ENCODE results near the gene DHX30.
"Not testable (repeated sequence)": the region's sequence is repeated elsewhere in the genome, so short reads cannot be mapped to it uniquely, and the experiment has no call there.

DHX30 gene

GRCh38 chr3:47782446-47783308 lies 20.3 kb upstream of the DHX30 start:
- Mint-ChIP-seq H3K27me3 (ENCODE audit: low read depth) (no peaks in the 10 kb centered on the region), H3K27ac (peak overlapping the region; percentile 99), H3K4me1 (ENCODE audit: low read depth) (peaks cover 20% of the 10 kb centered on the region), H3K9me3 (no peaks in the 10 kb centered on the region), H3K36me3 (ENCODE audit: low read depth) (peaks cover 2% of the 10 kb centered on the region), H3K4me3 (peak overlapping the region; percentile 95)

GRCh38 chr3:47783673-47784072 lies 19.3 kb upstream of the DHX30 start:
- no peak overlapping the region for H3K4me3 Mint-ChIP-seq
- H3K27me3 Mint-ChIP-seq (ENCODE audit: low read depth) = no peaks in the 10 kb centered on the region
- H3K9me3 Mint-ChIP-seq = no peaks in the 10 kb centered on the region
- H3K4me1 Mint-ChIP-seq (ENCODE audit: low read depth) = peaks cover 21% of the 10 kb centered on the region
- H3K36me3 Mint-ChIP-seq (ENCODE audit: low read depth) = peaks cover 2% of the 10 kb centered on the region
- H3K27ac Mint-ChIP-seq = no peak overlapping the region

- H3K27me3 Mint-ChIP-seq (ENCODE audit: low read depth) = no peaks in the 10 kb centered on the region
- peak overlapping the region; percentile 52 for H3K27ac Mint-ChIP-seq
- no peaks in the 10 kb centered on the region for H3K9me3 Mint-ChIP-seq
- H3K4me3 Mint-ChIP-seq = no peak overlapping the region
- H3K4me1 Mint-ChIP-seq (ENCODE audit: low read depth) = peaks cover 3% of the 10 kb centered on the region
- H3K36me3 Mint-ChIP-seq (ENCODE audit: low read depth) = no peaks in the 10 kb centered on the region
Observed at GRCh38 chr3:47791193-47791855, 11.6 kb upstream of the DHX30 start.

GRCh38 chr3:47792699-47793098 lies 10.2 kb upstream of the DHX30 start:
- Mint-ChIP-seq H3K36me3 (ENCODE audit: low read depth) (no peaks in the 10 kb centered on the region), H3K27ac (no peak overlapping the region), H3K4me3 (no peak overlapping the region), H3K9me3 (no peaks in the 10 kb centered on the region), H3K27me3 (ENCODE audit: low read depth) (no peaks in the 10 kb centered on the region), H3K4me1 (ENCODE audit: low read depth) (peaks cover 3% of the 10 kb centered on the region)

- Mint-ChIP-seq H3K4me3 (no peak overlapping the region), H3K27ac (no peak overlapping the region)
Observed at GRCh38 chr3:47794544-47794943, 8.4 kb upstream of the DHX30 start.

GRCh38 chr3:47799733-47800132 lies 3.2 kb upstream of the DHX30 start:
- Mint-ChIP-seq H3K4me3 (no peak overlapping the region), H3K27me3 (ENCODE audit: low read depth) (no peaks in the 10 kb centered on the region), H3K9me3 (no peaks in the 10 kb centered on the region), H3K4me1 (ENCODE audit: low read depth) (peaks cover 17% of the 10 kb centered on the region), H3K27ac (no peak overlapping the region), H3K36me3 (ENCODE audit: low read depth) (no peaks in the 10 kb centered on the region)

More at GRCh38 chr3:47794544-47794943, 8.4 kb upstream of the DHX30 start:
- H3K4me1 Mint-ChIP-seq (ENCODE audit: low read depth) = peaks cover 1% of the 10 kb centered on the region
- H3K36me3 Mint-ChIP-seq (ENCODE audit: low read depth) = no peaks in the 10 kb centered on the region
- no peaks in the 10 kb centered on the region for H3K27me3 Mint-ChIP-seq (ENCODE audit: low read depth)
- H3K9me3 Mint-ChIP-seq = no peaks in the 10 kb centered on the region

- Mint-ChIP-seq H3K36me3 (ENCODE audit: low read depth) (peaks cover 3% of the 10 kb centered on the region), H3K4me1 (ENCODE audit: low read depth) (peaks cover 18% of the 10 kb centered on the region), H3K9me3 (no peaks in the 10 kb centered on the region), H3K4me3 (peak overlapping the region; percentile 98), H3K27me3 (ENCODE audit: low read depth) (no peaks in the 10 kb centered on the region), H3K27ac (peak overlapping the region; percentile 94)
Observed at GRCh38 chr3:47803480-47804025, 615 bp downstream of the DHX30 start.

- Mint-ChIP-seq H3K27ac (no peak overlapping the region), H3K27me3 (ENCODE audit: low read depth) (no peaks in the 10 kb centered on the region), H3K4me3 (peak overlapping the region; percentile 98), H3K9me3 (no peaks in the 10 kb centered on the region), H3K4me1 (ENCODE audit: low read depth) (peaks cover 18% of the 10 kb centered on the region), H3K36me3 (ENCODE audit: low read depth) (peaks cover 3% of the 10 kb centered on the region)
Observed at GRCh38 chr3:47804577-47804976, 1.6 kb downstream of the DHX30 start.

- Mint-ChIP-seq H3K9me3 (no peaks in the 10 kb centered on the region), H3K36me3 (ENCODE audit: low read depth) (peaks cover 26% of the 10 kb centered on the region), H3K27ac (no peak overlapping the region), H3K27me3 (ENCODE audit: low read depth) (no peaks in the 10 kb centered on the region), H3K4me3 (no peak overlapping the region), H3K4me1 (ENCODE audit: low read depth) (no peaks in the 10 kb centered on the region)
Observed at GRCh38 chr3:47813551-47814177, 10.7 kb downstream of the DHX30 start.

GRCh38 chr3:47817609-47818008 lies 14.7 kb downstream of the DHX30 start:
- Mint-ChIP-seq H3K4me1 (ENCODE audit: low read depth) (no peaks in the 10 kb centered on the region), H3K27ac (no peak overlapping the region), H3K36me3 (ENCODE audit: low read depth) (peaks cover 28% of the 10 kb centered on the region), H3K4me3 (no peak overlapping the region), H3K9me3 (no peaks in the 10 kb centered on the region), H3K27me3 (ENCODE audit: low read depth) (no peaks in the 10 kb centered on the region)

GRCh38 chr3:47824541-47825473 lies 21.9 kb downstream of the DHX30 start:
- Mint-ChIP-seq H3K27ac (peak overlapping the region; percentile 79), H3K9me3 (no peaks in the 10 kb centered on the region), H3K36me3 (ENCODE audit: low read depth) (peaks cover 30% of the 10 kb centered on the region), H3K4me3 (peak overlapping the region; percentile 91), H3K27me3 (ENCODE audit: low read depth) (no peaks in the 10 kb centered on the region), H3K4me1 (ENCODE audit: low read depth) (peaks cover 32% of the 10 kb centered on the region)

GRCh38 chr3:47825590-47825989 lies 22.7 kb downstream of the DHX30 start:
- Mint-ChIP-seq H3K4me1 (ENCODE audit: low read depth) (peaks cover 32% of the 10 kb centered on the region), H3K27ac (peak overlapping the region; percentile 79), H3K27me3 (ENCODE audit: low read depth) (no peaks in the 10 kb centered on the region), H3K9me3 (no peaks in the 10 kb centered on the region), H3K36me3 (ENCODE audit: low read depth) (peaks cover 27% of the 10 kb centered on the region), H3K4me3 (peak overlapping the region; percentile 91)

GRCh38 chr3:47829482-47829881 lies 26.5 kb downstream of the DHX30 start:
- Mint-ChIP-seq H3K4me1 (ENCODE audit: low read depth) (peaks cover 32% of the 10 kb centered on the region), H3K36me3 (ENCODE audit: low read depth) (peaks cover 37% of the 10 kb centered on the region)
- not testable (repeated sequence) for H3K27me3 Mint-ChIP-seq (ENCODE audit: low read depth); H3K27ac Mint-ChIP-seq; H3K9me3 Mint-ChIP-seq; H3K4me3 Mint-ChIP-seq

GRCh38 chr3:47836986-47837385 lies 34.0 kb downstream of the DHX30 start:
- Mint-ChIP-seq H3K27me3 (ENCODE audit: low read depth) (no peaks in the 10 kb centered on the region), H3K9me3 (no peaks in the 10 kb centered on the region), H3K4me1 (ENCODE audit: low read depth) (peaks cover 2% of the 10 kb centered on the region), H3K36me3 (ENCODE audit: low read depth) (peaks cover 34% of the 10 kb centered on the region), H3K27ac (peak overlapping the region; percentile 1), H3K4me3 (no peak overlapping the region)
